MV-4-11 (cell line): ENCODE data around the gene SLC4A5.
"Not testable (repeated sequence)": the region's sequence is repeated elsewhere in the genome, so short reads cannot be mapped to it uniquely, and the experiment has no call there.

Experiments used
- DNase-seq: peaks from one replicate; lab custom pipeline; 2025; lab: John Stamatoyannopoulos, UW

SLC4A5 gene

GRCh38 chr2:74264281-74264680 is 78.9 kb downstream of the SLC4A5 start:
- no peak for DNase-seq

DNA sequence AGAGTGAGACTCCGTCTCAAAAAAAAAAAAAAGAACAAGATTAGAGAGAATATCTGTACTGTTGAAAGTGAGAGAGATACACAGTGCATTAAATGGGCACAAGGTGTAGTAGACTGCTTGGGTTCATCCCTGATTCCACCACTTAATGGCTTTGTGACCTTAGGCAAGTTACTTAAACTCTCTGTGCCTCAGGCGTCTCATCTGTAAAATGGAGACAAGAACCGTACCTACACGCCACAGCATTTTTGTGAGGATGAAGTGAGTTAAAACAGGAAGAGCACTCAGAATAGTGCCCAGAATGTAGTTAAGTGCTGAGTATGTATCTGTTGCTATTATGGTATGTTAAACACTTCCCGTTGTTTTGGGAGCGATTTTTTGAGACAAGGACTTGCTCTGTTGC is 80.5 kb downstream of the SLC4A5 start:
- DNase-seq = no peak

DNA sequence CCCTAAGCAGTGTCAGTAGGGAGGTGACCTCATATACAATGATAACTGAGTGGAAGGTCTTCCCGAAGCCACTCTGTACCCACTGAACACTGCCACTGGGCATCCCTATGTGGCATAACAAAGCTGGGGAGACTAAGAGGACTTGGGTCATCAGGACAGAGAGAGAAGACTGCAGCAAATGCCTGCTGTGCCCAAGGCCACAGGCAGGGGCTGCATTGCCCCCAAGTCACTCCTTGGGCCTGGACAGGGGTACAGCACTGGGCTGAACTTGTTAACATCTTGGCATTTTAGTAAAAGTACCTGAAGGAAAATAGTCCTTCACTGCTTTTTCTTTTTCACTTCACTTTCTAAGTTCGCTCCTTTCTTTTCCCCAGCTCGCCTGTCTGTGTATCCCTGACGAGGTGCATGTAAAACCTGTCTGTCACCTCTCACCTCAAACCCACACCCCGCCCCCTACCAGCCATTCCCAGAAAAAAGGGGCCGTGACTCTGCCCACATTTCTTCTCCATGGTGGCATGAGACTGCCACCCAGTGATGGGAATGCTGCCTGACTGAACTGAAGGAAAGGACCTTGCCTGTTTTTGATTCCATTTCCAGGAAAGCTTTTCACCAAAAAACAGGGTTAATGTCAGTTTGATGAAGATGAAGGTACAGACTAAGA is 81.9 kb downstream of the SLC4A5 start:
- no peak for DNase-seq

GRCh38 chr2:74260495-74260894 is 82.7 kb downstream of the SLC4A5 start:
- DNase-seq = no peak

- DNase-seq = no peak
Observed at GRCh38 chr2:74259733-74260132, 83.5 kb downstream of the SLC4A5 start.

DNA sequence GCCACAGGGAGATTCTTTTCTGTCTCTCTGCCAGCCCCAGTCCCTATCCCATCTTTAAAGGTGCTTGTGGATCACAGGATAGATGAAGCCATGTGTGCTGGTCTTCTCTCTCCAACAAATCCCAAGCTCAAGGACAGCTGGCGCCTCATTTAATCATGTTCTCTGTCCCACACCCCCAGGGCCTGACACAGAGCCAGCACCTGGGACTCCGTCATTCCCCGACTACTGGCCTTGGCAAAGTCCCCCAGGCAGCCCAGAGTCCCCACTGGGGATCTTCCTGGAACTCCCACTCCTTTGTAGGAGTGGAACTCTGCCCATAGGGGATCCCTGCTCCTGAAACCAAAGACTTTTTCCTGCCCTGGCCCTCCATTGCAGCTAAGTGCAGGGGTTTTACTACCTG is 84.0 kb downstream of the SLC4A5 start:
- DNase-seq = no peak

DNA sequence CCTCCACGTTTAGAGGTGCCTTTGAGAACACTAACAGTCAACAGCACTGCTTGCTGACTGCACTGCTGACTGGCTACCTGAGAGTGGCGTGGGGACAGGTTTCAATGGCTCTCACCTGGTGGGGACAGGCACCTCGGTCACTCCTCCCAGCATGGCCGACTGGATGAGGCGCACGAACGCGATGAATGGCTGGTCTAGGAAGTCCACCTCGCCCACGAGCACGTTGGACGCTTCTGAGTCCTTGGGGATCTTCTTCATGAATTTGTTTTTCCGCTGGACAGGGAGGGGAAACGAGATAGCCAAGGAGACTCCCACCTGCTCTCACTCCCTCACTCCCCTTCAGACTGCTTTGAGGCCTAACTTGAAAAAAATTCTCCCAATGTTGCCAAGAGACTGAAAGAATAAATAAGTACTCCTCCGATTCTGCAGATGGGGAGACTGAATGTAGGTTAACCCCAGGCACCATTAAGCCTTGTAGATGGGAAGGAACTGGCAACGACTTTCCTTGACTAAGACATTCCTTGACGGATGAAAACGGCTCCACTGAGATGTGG is 87.5 kb downstream of the SLC4A5 start:
- no peak for DNase-seq

DNA sequence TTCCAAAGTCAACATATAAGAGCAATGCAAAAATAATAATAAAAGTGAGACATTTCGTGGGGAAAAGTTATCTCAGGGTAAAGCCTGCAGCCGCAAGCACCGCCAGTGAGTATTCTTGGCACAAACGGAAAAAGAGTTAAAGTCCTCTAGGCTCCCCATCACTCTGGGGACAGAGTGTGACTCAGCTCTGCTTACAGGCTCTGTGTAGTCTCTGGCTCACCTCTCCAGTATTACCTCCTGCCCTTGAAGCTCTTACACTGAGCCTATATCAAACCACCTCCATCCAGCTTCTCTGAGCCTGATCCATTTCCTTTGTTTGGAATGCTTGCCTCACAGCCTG is 89.3 kb downstream of the SLC4A5 start:
- peak; percentile 2 for DNase-seq

DNA sequence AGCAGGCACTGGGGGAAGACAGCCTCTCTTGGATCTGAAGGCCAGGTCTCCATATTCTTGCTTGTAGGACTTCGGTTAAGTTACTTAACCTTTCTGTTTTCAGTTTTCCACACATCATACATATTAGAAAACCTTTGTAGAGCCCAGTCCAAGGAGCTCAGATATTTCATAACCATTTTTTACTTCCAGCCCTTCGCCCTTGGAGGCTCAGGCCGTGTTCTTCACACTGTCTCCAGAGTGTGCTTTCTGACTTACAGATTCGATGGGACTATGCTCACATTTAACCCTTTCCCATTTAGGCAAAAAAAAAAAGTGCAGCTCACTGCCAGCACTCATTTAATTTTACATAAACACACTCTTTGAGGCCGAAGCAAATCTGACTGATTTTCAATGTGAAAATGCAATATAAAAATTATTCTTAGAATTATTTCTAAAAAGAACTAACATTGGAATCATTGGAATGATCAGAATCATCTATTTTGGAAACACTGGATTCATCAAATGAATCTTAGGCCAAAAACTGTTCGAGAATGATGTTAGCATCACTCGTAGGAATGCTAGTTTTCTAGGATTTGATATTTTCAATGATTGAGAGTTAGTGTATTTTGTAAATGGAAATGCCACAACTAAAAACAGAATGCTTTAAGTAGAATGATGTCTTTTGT is 89.8 kb downstream of the SLC4A5 start:
- DNase-seq = no peak

GRCh38 chr2:74252862-74253261 is 90.4 kb downstream of the SLC4A5 start:
- DNase-seq = no peak

- DNase-seq = no peak
Observed at GRCh38 chr2:74252036-74252435, 91.2 kb downstream of the SLC4A5 start.

- DNase-seq = no peak
Observed at GRCh38 chr2:74250189-74250631, 93.0 kb downstream of the SLC4A5 start.

DNA sequence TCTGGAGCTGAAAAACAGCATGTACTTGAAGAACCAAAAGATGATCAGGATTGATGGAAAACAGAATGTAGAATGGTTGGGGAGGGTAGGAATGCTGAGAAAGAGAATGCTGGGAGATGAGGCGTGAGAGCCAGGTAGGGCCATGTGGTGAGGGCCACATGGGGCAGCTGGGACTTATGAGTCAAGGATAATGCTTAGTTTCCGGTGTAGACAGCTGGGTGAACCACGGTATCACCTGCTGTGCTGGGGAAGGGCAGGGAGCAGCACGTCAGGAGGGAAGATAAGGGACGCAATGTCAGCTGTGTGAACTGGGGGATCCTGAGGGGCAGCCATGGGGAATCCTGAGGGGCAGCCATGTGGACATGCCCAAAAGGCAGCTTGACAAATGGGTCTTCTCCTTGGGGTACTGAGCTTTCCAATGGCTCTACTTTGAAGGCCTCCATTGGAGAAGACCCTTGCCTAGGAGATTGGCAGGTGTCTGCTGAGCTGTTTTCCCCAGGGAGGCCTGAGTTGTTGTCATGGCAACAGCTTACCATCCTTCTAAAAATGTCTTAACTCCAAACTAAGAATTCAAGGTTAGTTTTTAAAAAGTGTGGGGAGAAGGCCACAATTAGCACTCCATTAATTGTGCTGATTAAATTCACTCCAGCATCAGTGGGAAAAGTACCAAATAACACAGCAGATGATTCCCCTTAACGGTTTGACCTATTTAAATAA is 93.7 kb downstream of the SLC4A5 start:
- DNase-seq = no peak

GRCh38 chr2:74246496-74247195 is 96.6 kb downstream of the SLC4A5 start:
- DNase-seq = no peak

GRCh38 chr2:74244286-74244685 is 98.9 kb downstream of the SLC4A5 start:
- no peak for DNase-seq

- DNase-seq = no peak
Observed at GRCh38 chr2:74242354-74243071, 100.7 kb downstream of the SLC4A5 start.

- no peak for DNase-seq
Observed at GRCh38 chr2:74239346-74239745, 103.9 kb downstream of the SLC4A5 start.

DNA sequence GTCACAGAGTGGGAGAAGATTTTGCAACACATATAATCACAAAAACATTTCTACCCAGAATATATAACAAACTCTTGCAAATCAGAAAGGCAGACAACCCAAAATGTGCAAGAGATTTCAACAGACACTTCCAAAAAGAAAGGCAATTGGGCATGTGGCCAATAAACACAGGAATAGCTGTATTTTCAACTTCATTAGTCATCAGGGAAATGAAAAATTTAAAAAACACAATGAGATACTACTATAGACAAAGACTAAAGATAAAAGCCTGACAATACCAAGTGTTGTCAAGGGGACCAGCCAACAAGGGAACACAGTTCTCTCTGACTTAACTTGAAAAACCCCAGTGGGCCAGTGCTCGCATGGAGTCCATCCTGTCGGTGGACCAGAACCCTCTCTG is 104.3 kb downstream of the SLC4A5 start:
- DNase-seq = peak; percentile 2

DNA sequence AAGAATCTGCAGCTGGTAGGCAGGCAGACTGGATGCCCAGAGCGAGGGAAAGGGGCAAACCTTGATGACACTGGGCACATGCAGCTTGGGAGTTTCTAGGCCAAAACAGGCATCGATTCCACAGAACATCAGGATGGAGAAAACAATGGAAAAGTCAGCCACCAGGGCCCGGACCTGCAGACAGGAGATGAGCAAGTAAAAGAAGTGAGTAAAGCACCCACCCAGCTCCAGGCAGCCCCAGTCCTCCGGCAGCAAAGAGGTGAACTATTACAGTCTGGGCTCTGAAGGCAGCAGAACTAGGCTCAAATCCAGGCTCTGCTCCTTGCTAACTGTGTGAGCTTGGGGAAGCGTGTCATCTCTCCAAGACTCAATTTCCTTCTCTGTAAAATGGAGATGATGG is 108.2 kb downstream of the SLC4A5 start:
- no peak for DNase-seq

DNA sequence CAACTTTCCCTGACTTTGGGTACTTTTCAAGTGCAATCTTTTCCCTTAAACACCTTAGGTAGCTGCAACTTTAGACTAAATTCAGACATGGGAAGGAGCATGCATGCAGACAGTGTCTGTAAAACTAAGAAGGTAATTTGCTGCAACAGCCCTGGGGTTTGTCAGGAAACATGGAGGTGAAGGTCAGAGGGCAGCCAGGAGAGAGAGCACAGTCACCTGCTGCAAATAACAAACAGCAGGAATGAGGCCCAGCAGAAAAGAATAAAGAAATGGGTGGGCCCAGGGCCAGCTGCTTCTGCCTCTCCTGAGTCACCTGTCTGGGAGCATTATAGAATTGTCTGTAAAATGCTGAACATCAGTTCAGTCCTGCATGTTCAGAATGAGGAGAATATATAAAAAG is 109.6 kb downstream of the SLC4A5 start:
- no peak for DNase-seq

GRCh38 chr2:74232426-74232825 is 110.8 kb downstream of the SLC4A5 start:
- no peak for DNase-seq

DNA sequence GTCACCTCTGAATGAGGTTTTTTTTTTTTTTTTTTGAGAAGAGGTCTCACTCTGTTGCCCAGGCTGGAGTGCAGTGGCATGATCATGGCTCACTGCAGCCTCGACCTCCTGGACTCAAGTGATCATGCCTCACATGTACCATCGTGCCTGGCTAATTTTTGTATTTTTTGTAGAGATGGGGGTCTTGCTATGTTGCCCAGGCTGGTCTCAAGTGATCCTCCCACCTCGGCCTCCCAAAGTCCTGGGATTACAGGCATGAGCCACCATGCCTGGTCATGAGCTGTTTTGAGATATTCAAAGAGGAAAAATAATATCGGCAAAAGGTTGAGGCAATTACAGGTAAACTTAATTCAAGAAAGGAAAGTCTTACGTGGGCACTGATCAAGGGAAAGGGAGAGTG is 113.4 kb downstream of the SLC4A5 start:
- DNase-seq = not testable (repeated sequence)
